HL-60 (cell line): ENCODE data around the gene EYS.

Experiments
- DNase-seq, 2 experiments: peaks; one replicate each; pipeline ENCODE4 v3.0.0-alpha.2; 2010 to 2020; ENCODE audit warnings: low read depth in 1 of 2, low spot score in 1 of 2
- H3K27ac ChIP-seq: fragments of 250-450 bp; sonication (Bioruptor Pico); replicated peaks from 2 replicates; pipeline ENCODE4 v1.5.1; 2020; ENCODE audit warnings: mild to moderate bottlenecking, moderate library complexity
- H3K27me3 ChIP-seq: fragments of 250-450 bp; sonication (Bioruptor Pico); 2 replicates; pipeline ENCODE4 v1.5.1; 2021; ENCODE audit warnings: mild to moderate bottlenecking, moderate library complexity; ENCODE audit not compliant: insufficient read depth, poor library complexity, severe bottlenecking
- H3K4me3 ChIP-seq: replicated peaks from 2 replicates; pipeline ENCODE4 v1.5.1; 2011; ENCODE audit warnings: mild to moderate bottlenecking, control low read depth, low read length; ENCODE audit not compliant: insufficient read depth
- GABPA ChIP-seq: IDR thresholded peaks from 2 replicates; pipeline ENCODE4 v1.6.1; 2012; ENCODE audit warnings: low read depth
- POLR2AphosphoS5 ChIP-seq: IDR thresholded peaks from 2 replicates; pipeline ENCODE4 v1.6.1; 2012; ENCODE audit warnings: low read depth
- SPI1 ChIP-seq: IDR thresholded peaks from 2 replicates; pipeline ENCODE4 v1.6.1; 2012; ENCODE audit warnings: low read depth, mild to moderate bottlenecking, borderline replicate concordance
- TF ChIP-seq, protein P1 (sequence below): IDR thresholded peaks from one replicate; pipeline ENCODE4 v1.5.1; 2011; ENCODE audit warnings: low read length, control low read depth, inconsistent platforms; ENCODE audit not compliant: insufficient read depth
- TF ChIP-seq, protein P2 (sequence below): IDR thresholded peaks from 2 replicates; pipeline ENCODE4 v1.6.1; 2012; ENCODE audit warnings: low read depth; ENCODE audit not compliant: insufficient replicate concordance

The EYS gene

DNA sequence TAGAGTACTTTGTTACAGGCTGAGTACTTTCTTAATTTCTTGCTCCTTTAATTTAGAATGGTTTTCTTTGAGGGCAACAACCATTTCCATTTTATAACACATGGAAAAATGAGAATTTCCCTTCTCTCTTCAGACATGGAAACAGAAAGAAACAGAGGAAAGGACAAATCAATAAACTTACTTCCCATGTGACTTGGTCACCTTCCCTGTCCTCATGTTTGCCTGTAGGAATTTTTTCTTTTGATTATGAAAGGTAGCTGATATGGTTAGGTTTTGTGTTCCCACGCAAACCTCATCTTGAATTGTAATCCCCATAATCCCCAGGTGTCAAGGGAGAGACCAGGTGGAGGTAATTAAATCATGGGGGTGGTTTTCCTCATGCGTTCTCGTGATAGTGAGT lies 1901.7 kb downstream of the EYS start:
- Histone ChIP-seq H3K27me3 (no peaks in the 10 kb centered on the region), H3K27ac (peak overlapping the region; percentile 82), H3K4me3 (no peak overlapping the region)
- DNase-seq: no peak
- TF ChIP-seq, protein P1, sequence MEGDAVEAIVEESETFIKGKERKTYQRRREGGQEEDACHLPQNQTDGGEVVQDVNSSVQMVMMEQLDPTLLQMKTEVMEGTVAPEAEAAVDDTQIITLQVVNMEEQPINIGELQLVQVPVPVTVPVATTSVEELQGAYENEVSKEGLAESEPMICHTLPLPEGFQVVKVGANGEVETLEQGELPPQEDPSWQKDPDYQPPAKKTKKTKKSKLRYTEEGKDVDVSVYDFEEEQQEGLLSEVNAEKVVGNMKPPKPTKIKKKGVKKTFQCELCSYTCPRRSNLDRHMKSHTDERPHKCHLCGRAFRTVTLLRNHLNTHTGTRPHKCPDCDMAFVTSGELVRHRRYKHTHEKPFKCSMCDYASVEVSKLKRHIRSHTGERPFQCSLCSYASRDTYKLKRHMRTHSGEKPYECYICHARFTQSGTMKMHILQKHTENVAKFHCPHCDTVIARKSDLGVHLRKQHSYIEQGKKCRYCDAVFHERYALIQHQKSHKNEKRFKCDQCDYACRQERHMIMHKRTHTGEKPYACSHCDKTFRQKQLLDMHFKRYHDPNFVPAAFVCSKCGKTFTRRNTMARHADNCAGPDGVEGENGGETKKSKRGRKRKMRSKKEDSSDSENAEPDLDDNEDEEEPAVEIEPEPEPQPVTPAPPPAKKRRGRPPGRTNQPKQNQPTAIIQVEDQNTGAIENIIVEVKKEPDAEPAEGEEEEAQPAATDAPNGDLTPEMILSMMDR: no peak
- no peak for TF ChIP-seq GABPA
- TF ChIP-seq SPI1: no peak
- no peak for TF ChIP-seq POLR2AphosphoS5
- TF ChIP-seq, protein P2, sequence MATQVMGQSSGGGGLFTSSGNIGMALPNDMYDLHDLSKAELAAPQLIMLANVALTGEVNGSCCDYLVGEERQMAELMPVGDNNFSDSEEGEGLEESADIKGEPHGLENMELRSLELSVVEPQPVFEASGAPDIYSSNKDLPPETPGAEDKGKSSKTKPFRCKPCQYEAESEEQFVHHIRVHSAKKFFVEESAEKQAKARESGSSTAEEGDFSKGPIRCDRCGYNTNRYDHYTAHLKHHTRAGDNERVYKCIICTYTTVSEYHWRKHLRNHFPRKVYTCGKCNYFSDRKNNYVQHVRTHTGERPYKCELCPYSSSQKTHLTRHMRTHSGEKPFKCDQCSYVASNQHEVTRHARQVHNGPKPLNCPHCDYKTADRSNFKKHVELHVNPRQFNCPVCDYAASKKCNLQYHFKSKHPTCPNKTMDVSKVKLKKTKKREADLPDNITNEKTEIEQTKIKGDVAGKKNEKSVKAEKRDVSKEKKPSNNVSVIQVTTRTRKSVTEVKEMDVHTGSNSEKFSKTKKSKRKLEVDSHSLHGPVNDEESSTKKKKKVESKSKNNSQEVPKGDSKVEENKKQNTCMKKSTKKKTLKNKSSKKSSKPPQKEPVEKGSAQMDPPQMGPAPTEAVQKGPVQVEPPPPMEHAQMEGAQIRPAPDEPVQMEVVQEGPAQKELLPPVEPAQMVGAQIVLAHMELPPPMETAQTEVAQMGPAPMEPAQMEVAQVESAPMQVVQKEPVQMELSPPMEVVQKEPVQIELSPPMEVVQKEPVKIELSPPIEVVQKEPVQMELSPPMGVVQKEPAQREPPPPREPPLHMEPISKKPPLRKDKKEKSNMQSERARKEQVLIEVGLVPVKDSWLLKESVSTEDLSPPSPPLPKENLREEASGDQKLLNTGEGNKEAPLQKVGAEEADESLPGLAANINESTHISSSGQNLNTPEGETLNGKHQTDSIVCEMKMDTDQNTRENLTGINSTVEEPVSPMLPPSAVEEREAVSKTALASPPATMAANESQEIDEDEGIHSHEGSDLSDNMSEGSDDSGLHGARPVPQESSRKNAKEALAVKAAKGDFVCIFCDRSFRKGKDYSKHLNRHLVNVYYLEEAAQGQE: no peak

DNA sequence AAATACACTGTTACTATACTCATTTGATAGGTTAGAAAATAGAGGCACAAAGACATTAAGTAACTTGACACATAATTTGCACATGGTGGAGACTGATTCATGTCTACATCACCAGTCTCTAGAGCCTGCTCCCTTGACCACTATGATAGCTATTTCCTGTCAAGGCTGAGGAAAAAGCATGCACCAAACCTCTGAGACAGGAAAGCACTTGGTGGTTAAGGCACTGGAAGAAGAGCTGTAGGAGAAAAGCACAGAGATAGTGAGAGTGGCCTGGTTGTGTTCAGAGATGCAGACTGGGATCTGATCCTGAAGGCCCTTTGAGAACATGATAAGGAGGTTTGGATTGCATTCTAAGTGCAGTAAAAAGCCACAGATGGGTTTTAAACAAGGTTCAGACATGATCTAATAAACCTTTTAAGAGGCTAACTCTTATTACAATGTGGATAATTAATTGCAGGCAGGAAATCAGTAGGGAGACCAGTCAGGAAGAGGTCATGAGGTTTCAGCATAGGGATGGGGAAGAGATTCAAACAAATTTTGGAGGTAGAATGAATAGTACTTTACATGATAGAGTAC lies 1902.6 kb downstream of the EYS start:
- Histone ChIP-seq H3K4me3 (no peak overlapping the region), H3K27me3 (no peaks in the 10 kb centered on the region), H3K27ac (no peak overlapping the region)
- DNase-seq: no peak
- TF ChIP-seq SPI1 (no peak), GABPA (no peak), POLR2AphosphoS5 (no peak)
- TF ChIP-seq, protein P2: no peak
- TF ChIP-seq, protein P1: no peak

DNA sequence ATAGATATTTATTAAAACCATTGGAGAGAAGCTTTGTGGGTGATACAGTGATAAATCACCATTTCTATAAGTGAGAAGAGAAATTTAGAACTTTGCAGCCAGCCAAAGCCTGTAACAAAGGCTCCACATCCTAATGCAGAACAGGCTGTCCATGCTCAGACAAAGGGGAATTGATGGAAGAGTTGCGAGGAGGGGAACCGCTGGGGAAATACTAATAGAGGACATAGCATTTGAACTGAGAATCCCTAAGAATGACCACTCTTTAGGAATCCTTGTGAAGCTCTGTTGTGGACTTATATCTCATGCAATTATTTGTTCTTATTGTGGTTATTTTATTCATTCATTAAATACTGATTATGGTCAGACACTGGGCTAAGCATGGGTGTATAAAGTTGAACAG lies 1903.7 kb downstream of the EYS start:
- no peak overlapping the region for H3K27ac ChIP-seq

More for the DNA sequence above, 1903.7 kb downstream of the EYS start:
- no peak for DNase-seq
- no peak for TF ChIP-seq POLR2AphosphoS5
- TF ChIP-seq GABPA: no peak
- TF ChIP-seq, protein P2: no peak
- TF ChIP-seq, protein P1: no peak
- TF ChIP-seq SPI1: no peak
- H3K4me3 ChIP-seq: no peak overlapping the region
- H3K27me3 ChIP-seq: no peaks in the 10 kb centered on the region
